Upper lobe of left lung (tissue), 6 donors: ENCODE data around the gene CREBL2. TPM values are rescaled to one million over a fixed set of nuclear protein-coding genes. Genes with fewer than 3 reads are reported as not detected.

Experiments used
- ATAC-seq, 2 donors: fragments of 200-7000 bp; cut with Tn5 transposase; one replicate each; pipeline ENCODE4 v1.9.1; 2022; ENCODE audit warnings: mild to moderate bottlenecking in 2 of 2, moderate library complexity in 2 of 2; ENCODE audit not compliant: low FRiP score in 2 of 2
- DNase-seq, 2 donors: peaks; one replicate each; pipeline ENCODE4 v3.0.0-alpha.2; 2019 to 2020
- H3K27ac ChIP-seq, 4 donors: fragments of 200-600 bp; sonication (generic); one replicate each; pipeline ENCODE4 v1.5.1; 2016 to 2019
- H3K27me3 ChIP-seq, 4 donors: fragments of 200-600 bp; sonication (generic); one replicate each; pipeline ENCODE4 v1.5.1; 2017 to 2019
- H3K36me3 ChIP-seq, 4 donors: fragments of 200-600 bp; sonication (generic); one replicate each; pipeline ENCODE4 v1.5.1; 2016 to 2019
- H3K4me1 ChIP-seq, 4 donors: fragments of 200-600 bp; sonication (generic); one replicate each; pipeline ENCODE4 v1.5.1; 2018 to 2019
- H3K4me3 ChIP-seq, 4 donors: fragments of 200-600 bp; sonication (generic); one replicate each; pipeline ENCODE4 v1.5.1; 2017 to 2019; ENCODE audit warnings: mild to moderate bottlenecking in 2 of 4, moderate library complexity in 1 of 4
- H3K9me3 ChIP-seq, 4 donors: fragments of 200-600 bp; sonication (generic); one replicate each; pipeline ENCODE4 v1.5.1; 2018 to 2019
- CTCF ChIP-seq, 6 experiments: fragments of 450-650 bp in 4 of 6; fragments of 200-600 bp in 2 of 6; sonication (generic) in 2 of 6; IDR thresholded peaks; one replicate each; pipeline ENCODE4 v1.5.1; 2016 to 2019; ENCODE audit warnings: antibody characterized with exemption in 6 of 6
- EP300 ChIP-seq, 4 donors: sonication (generic); formaldehyde crosslinking; IDR thresholded peaks; one replicate each; pipeline ENCODE4 v1.5.1; 2017; ENCODE audit warnings: antibody characterized with exemption in 4 of 4, control low read depth in 2 of 4
- POLR2A ChIP-seq, 4 donors: fragments of 450-650 bp; IDR thresholded peaks; one replicate each; pipeline ENCODE4 v1.5.1; 2016 to 2017; ENCODE audit warnings: antibody characterized with exemption in 4 of 4, mild to moderate bottlenecking in 2 of 4
- POLR2AphosphoS5 ChIP-seq, 2 donors: sonication (generic); formaldehyde crosslinking; IDR thresholded peaks; one replicate each; pipeline ENCODE4 v1.5.1; 2017; ENCODE audit warnings: antibody characterized with exemption in 2 of 2
- WGBS, 2 donors: methylation state at CpG; one replicate each; pipeline ENCODE4 v1.1.5; 2017 to 2018; 5-methylcytosine and 5-hydroxymethylcytosine counted together
- total RNA-seq, 6 donors: library from RNA; depleted of rRNA in 4 of 6; stranded (reverse); fragments of >200 nt in 4 of 6; gene quantifications; one replicate each; pipeline versions ENCODE4 v1.1.0 to v1.2.1, GENCODE V29; 2016 to 2021
- donor health status: DM: no; HTN: no; CAD: no; lungs with moderate emphysema.
- donor health status: DM: no; HTN: yes; CAD: no; lungs with severe emphysema.

CREBL2 gene
- total RNA-seq, 6 donors from 2014 or later = 40.1 to 74.2 (median 48.2) TPM

GRCh38 chr12:12598864-12599263, 12.8 kb upstream of the CREBL2 start:
- Histone ChIP-seq H3K27ac (no peak overlapping the region), H3K27me3 (no peaks in the 10 kb centered on the region), H3K4me1 (no peaks in the 10 kb centered on the region), H3K4me3 (no peak overlapping the region), H3K9me3 (no peaks in the 10 kb centered on the region), H3K36me3 (no peaks in the 10 kb centered on the region)
- 84 to 89% methylated on average over 3 of the region's 3 CpGs for WGBS, 2 donors
- ATAC-seq (no peak), DNase-seq (no peak)
- no peak for TF ChIP-seq EP300 (IDR thresholded peaks at IDR 0.05)
- TF ChIP-seq POLR2A (IDR thresholded peaks at IDR 0.05) = no peak
- no peak for TF ChIP-seq CTCF (IDR thresholded peaks at IDR 0.05)
- TF ChIP-seq POLR2AphosphoS5 (IDR thresholded peaks at IDR 0.05) = no peak

GRCh38 chr12:12599750-12600643, 11.7 kb upstream of the CREBL2 start:
- Histone ChIP-seq H3K27me3 (no peaks in the 10 kb centered on the region), H3K27ac (no peak overlapping the region), H3K9me3 (no peaks in the 10 kb centered on the region), H3K4me3 (no peak overlapping the region), H3K4me1 (no peaks in the 10 kb centered on the region), H3K36me3 (no peaks in the 10 kb centered on the region)
- DNase-seq = no peak
- no peak for ATAC-seq
- WGBS, 2 donors = 73 to 74% methylated on average over 9 of the region's 9 CpGs
- TF ChIP-seq CTCF (IDR thresholded peaks at IDR 0.05) (no peak), POLR2A (IDR thresholded peaks at IDR 0.05) (no peak), EP300 (IDR thresholded peaks at IDR 0.05) (no peak), POLR2AphosphoS5 (IDR thresholded peaks at IDR 0.05) (no peak)

GRCh38 chr12:12600659-12601058, 11.0 kb upstream of the CREBL2 start:
- 56 to 69% methylated on average over 8 of the region's 8 CpGs for WGBS, 2 donors
- TF ChIP-seq CTCF (IDR thresholded peaks at IDR 0.05) (no peak), POLR2AphosphoS5 (IDR thresholded peaks at IDR 0.05) (peak in 1 of 2 donors; percentile 44), POLR2A (IDR thresholded peaks at IDR 0.05) (no peak), EP300 (IDR thresholded peaks at IDR 0.05) (peak in 1 of 4 donors; percentile 29)
- no peak overlapping the region for H3K4me3 ChIP-seq
- peak in 1 of 2 donors; percentile 81 for ATAC-seq
- DNase-seq = peak in 1 of 2 donors; percentile 62
- H3K9me3 ChIP-seq = no peaks in the 10 kb centered on the region
- H3K27me3 ChIP-seq = no peaks in the 10 kb centered on the region
- no peak overlapping the region for H3K27ac ChIP-seq
- H3K36me3 ChIP-seq = no peaks in the 10 kb centered on the region
- no peaks in the 10 kb centered on the region for H3K4me1 ChIP-seq

GRCh38 chr12:12604740-12605139, 6.9 kb upstream of the CREBL2 start:
- Histone ChIP-seq H3K4me3 (no peak overlapping the region), H3K27me3 (no peaks in the 10 kb centered on the region), H3K36me3 (no peaks in the 10 kb centered on the region), H3K9me3 (no peaks in the 10 kb centered on the region), H3K4me1 (no peaks in the 10 kb centered on the region), H3K27ac (no peak overlapping the region)
- TF ChIP-seq CTCF (IDR thresholded peaks at IDR 0.05) (no peak), EP300 (IDR thresholded peaks at IDR 0.05) (no peak), POLR2A (IDR thresholded peaks at IDR 0.05) (no peak), POLR2AphosphoS5 (IDR thresholded peaks at IDR 0.05) (no peak)
- ATAC-seq = no peak
- WGBS, 2 donors = 84% methylated on average over 5 of the region's 5 CpGs
- DNase-seq = no peak
